Fibroblast of lung (primary cell): ENCODE results near the gene PSMB5. TPM values are rescaled to one million over a fixed set of nuclear protein-coding genes. Genes with fewer than 3 reads are reported as not detected.

Experiments
- DNase-seq, 2 donors: peaks; one replicate each; pipeline versions ENCODE4 v3.0.0 to v3.0.0-alpha.2; 2010; ENCODE audit warnings: low read depth in 2 of 2
- H2AFZ ChIP-seq: 2 replicates; pipeline ENCODE4 v1.5.1; 2012; ENCODE audit warnings: low read length, control low read depth, inconsistent platforms
- H3K27ac ChIP-seq: 2 replicates; pipeline ENCODE4 v1.5.1; 2011; ENCODE audit warnings: low read length, control low read depth; ENCODE audit not compliant: insufficient read depth
- H3K27me3 ChIP-seq: 2 replicates; pipeline ENCODE4 v1.5.1; 2011; ENCODE audit warnings: mild to moderate bottlenecking, low read length; ENCODE audit not compliant: control insufficient read depth, insufficient read depth
- H3K36me3 ChIP-seq: 2 replicates; pipeline ENCODE4 v1.5.1; 2011; ENCODE audit warnings: low read length; ENCODE audit not compliant: control insufficient read depth, insufficient read depth
- H3K4me1 ChIP-seq: 2 replicates; pipeline ENCODE4 v1.5.1; 2011; ENCODE audit warnings: low read length; ENCODE audit not compliant: control insufficient read depth, insufficient read depth; ENCODE audit errors: extremely low read depth
- H3K4me2 ChIP-seq: 2 replicates; pipeline ENCODE4 v1.5.1; 2011; ENCODE audit warnings: low read length, control low read depth; ENCODE audit not compliant: insufficient read depth; ENCODE audit errors: extremely low read depth
- H3K4me3 ChIP-seq, 4 experiments: fragments of 200-600 bp in 1 of 4; sonication (generic) in 1 of 4; replicated peaks in 1 of 4; 2 replicates each; pipeline ENCODE4 v1.5.1; 2011 to 2016; ENCODE audit warnings: low read length in 4 of 4, low read depth in 3 of 4, mild to moderate bottlenecking in 3 of 4, control low read depth in 2 of 4, inconsistent platforms in 1 of 4, mixed read lengths in 1 of 4; ENCODE audit not compliant: insufficient read depth in 1 of 4; ENCODE audit errors: control extremely low read depth in 1 of 4
- H3K79me2 ChIP-seq: 2 replicates; pipeline ENCODE4 v1.5.1; 2012; ENCODE audit warnings: mild to moderate bottlenecking, low read length, inconsistent platforms; ENCODE audit not compliant: control insufficient read depth, insufficient read depth
- H3K9ac ChIP-seq: 2 replicates; pipeline ENCODE4 v1.5.1; 2011; ENCODE audit warnings: mild to moderate bottlenecking, low read length, control low read depth; ENCODE audit not compliant: insufficient read depth
- H3K9me3 ChIP-seq: 2 replicates; pipeline ENCODE4 v1.5.1; 2012; ENCODE audit warnings: low read depth, low read length; ENCODE audit not compliant: control insufficient read depth, insufficient read depth
- H4K20me1 ChIP-seq: 2 replicates; pipeline ENCODE4 v1.5.1; 2011; ENCODE audit warnings: low read length; ENCODE audit not compliant: control insufficient read depth, insufficient read depth; ENCODE audit errors: extremely low read depth
- EZH2 ChIP-seq: IDR thresholded peaks from 2 replicates; pipeline ENCODE4 v1.5.1; 2012; ENCODE audit warnings: low read length, control low read depth, mild to moderate bottlenecking; ENCODE audit errors: missing control alignments
- polyA plus RNA-seq, 2 donors: library from polyadenylated mRNA; depleted of rRNA in 1 of 2; stranded (reverse) in 1 of 2; unstranded in 1 of 2; fragments of >200 nt; gene quantifications; 2 replicates each; pipeline ENCODE4 v1.2.1, GENCODE V29; 2011 to 2012; ENCODE audit warnings: missing spikeins in 1 of 2
- total RNA-seq: library from RNA; depleted of rRNA; stranded (reverse); fragments of >200 nt; gene quantifications from 2 replicates; pipeline ENCODE4 v1.2.1, GENCODE V29; 2014
- TF ChIP-seq, protein P1 (sequence below), 2 donors: IDR thresholded peaks in 1 of 2; conservative IDR thresholded peaks in 1 of 2; 1 replicate in 1 of 2; 2 replicates in 1 of 2; pipeline ENCODE4 v1.5.1; 2011 to 2012; ENCODE audit warnings: low read length in 2 of 2, control low read depth in 1 of 2, inconsistent platforms in 1 of 2, low read depth in 1 of 2, mild to moderate bottlenecking in 1 of 2

Gene PSMB5
- total and polyA plus RNA-seq, 2 donors (not counting 1 experiment from before 2014, with no cell fraction given), result 166 to 237 TPM

DNA sequence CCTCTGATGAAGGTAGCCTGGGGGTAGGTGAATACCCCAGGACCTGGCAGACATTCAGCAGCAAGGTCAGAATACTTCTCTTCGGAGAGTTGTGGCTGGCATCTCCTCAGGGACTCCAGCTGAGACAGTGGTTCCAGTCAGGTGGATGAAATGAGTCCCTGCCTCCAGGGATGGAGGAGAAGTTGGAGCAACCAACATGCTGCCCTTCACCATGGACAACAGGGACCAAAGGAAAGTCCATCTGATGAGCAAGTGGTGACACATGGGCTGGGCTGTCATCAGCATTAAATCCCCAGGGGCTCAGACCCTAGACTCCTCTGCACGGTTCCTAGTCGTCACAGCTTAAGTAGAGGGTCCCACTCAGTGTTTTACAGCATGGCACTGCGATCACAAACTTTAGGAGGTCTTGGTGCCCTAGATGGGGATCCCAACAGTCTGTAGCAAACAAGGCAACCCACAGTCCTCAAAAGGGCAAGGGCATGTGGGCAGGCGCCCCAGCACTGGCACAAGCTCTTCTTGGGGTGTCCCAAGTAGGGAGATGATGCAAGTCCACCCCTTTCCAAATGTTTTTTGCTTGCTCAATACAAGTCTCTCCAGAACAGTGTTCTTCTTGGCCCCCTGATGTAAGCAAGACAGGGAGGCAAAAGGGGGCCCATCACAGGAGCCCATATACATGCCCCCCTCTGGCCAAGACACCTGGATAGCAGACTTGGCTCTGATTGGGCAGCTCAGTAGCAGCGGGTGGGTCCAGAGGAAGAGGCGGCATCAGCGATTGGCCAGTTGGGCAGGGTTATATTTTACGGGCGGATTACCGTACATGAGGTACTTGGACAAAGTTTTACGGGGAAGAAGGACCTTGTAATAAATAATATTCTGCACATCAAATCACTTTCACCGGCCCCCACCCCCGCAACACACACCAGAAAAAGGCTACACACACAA is 33.4 kb upstream of the PSMB5 start:
- Histone ChIP-seq H4K20me1 (no peaks in the 10 kb centered on the region), H3K36me3 (peaks cover 29% of the 10 kb centered on the region), H2AFZ (no peak overlapping the region), H3K9me3 (no peaks in the 10 kb centered on the region), H3K4me3 (peak overlapping the region in 2 of 4 experiments; percentile 43), H3K79me2 (peaks cover 58% of the 10 kb centered on the region), H3K27ac (no peak overlapping the region), H3K4me1 (peaks cover 20% of the 10 kb centered on the region), H3K4me2 (peak overlapping the region; percentile 53), H3K27me3 (no peaks in the 10 kb centered on the region), H3K9ac (no peak overlapping the region)
- DNase-seq, result no peak
- TF ChIP-seq, protein P1, sequence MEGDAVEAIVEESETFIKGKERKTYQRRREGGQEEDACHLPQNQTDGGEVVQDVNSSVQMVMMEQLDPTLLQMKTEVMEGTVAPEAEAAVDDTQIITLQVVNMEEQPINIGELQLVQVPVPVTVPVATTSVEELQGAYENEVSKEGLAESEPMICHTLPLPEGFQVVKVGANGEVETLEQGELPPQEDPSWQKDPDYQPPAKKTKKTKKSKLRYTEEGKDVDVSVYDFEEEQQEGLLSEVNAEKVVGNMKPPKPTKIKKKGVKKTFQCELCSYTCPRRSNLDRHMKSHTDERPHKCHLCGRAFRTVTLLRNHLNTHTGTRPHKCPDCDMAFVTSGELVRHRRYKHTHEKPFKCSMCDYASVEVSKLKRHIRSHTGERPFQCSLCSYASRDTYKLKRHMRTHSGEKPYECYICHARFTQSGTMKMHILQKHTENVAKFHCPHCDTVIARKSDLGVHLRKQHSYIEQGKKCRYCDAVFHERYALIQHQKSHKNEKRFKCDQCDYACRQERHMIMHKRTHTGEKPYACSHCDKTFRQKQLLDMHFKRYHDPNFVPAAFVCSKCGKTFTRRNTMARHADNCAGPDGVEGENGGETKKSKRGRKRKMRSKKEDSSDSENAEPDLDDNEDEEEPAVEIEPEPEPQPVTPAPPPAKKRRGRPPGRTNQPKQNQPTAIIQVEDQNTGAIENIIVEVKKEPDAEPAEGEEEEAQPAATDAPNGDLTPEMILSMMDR (conservative IDR thresholded peaks at IDR 0.05 in 1 of 2, IDR thresholded peaks at IDR 0.05 in 1 of 2; ENCODE audit: low read depth in 1 of 2, low read length in 2 of 2), result no peak
- no peak for TF ChIP-seq EZH2

DNA sequence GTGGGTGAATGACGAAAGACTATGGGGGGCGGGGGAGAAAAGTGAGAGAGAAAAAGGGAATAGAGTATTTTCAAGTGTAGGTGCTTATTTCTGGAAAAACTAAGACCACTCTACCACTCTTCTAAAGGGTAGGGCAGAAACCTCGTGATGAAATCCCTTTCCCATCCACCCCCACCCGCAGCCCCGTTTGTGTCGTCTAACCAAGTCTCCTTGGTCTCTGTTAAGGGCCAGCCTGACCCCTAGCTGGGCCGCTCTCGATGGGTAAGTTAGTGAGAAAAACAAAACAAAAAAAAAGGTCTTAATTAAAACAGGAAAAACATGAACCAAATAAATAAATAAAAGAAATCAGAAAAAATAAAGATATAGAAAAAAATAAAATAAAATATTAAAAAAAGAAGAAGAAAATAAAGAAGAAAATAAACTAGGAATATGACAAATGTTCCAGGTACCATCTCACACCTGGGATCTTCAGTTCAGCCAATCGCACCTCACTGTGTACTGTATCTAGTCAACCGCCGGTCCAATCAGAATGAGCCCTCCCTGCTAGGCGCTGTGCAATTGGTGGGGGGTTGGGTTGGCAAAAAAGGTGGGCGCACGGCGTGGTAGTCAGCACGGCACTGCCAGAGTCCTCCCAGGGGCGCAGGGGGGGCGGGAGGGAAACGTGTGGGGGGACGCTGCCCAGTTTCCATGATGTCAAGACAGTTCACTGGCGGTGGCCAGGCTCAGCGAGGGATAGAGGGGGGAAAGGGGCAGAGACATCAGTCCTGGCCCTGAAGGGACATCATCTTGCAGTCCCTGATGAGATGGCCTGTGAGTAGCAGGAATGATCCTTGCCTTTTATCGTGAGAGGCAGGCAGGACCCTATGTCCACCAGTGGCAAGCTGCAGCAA is 32.4 kb upstream of the PSMB5 start:
- Histone ChIP-seq H2AFZ (no peak overlapping the region), H3K4me3 (no peak overlapping the region), H3K27me3 (no peaks in the 10 kb centered on the region), H3K4me1 (peaks cover 22% of the 10 kb centered on the region), H3K27ac (no peak overlapping the region), H3K79me2 (peaks cover 58% of the 10 kb centered on the region), H3K36me3 (peaks cover 33% of the 10 kb centered on the region), H3K9ac (no peak overlapping the region), H4K20me1 (no peaks in the 10 kb centered on the region), H3K4me2 (no peak overlapping the region), H3K9me3 (no peaks in the 10 kb centered on the region)
- no peak for DNase-seq
- TF ChIP-seq, protein P1 (conservative IDR thresholded peaks at IDR 0.05 in 1 of 2, IDR thresholded peaks at IDR 0.05 in 1 of 2; ENCODE audit: low read depth in 1 of 2, low read length in 2 of 2), result no peak
- no peak for TF ChIP-seq EZH2

DNA sequence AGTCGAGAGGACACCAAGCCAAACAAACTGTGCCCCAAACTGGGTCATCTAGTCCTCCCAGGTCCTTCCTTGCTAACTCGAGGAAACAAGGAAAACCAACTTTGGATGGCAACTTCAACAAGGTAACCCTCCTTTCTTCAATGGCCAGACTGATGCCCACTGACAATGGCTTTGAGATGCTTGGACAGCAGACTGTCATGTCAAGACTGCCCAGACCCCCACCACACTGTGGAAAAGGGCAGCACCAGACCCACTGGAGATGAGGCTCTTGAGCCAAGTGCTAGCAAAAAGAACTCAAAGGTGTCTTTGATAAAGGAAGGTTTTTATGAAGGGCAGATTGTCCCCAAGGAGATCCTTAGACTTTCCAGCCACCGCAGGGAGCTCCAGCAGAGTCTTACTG is 31.7 kb upstream of the PSMB5 start:
- no peak overlapping the region for H3K4me3 ChIP-seq
- no peaks in the 10 kb centered on the region for H3K27me3 ChIP-seq
- H3K27ac ChIP-seq, result no peak overlapping the region
- no peak overlapping the region for H2AFZ ChIP-seq
- TF ChIP-seq, protein P1 (conservative IDR thresholded peaks at IDR 0.05 in 1 of 2, IDR thresholded peaks at IDR 0.05 in 1 of 2; ENCODE audit: low read depth in 1 of 2, low read length in 2 of 2), result no peak
- TF ChIP-seq EZH2, result no peak
- no peaks in the 10 kb centered on the region for H3K9me3 ChIP-seq
- no peaks in the 10 kb centered on the region for H4K20me1 ChIP-seq
- no peak overlapping the region for H3K9ac ChIP-seq
- H3K4me2 ChIP-seq, result no peak overlapping the region
- H3K79me2 ChIP-seq, result peaks cover 57% of the 10 kb centered on the region
- no peak for DNase-seq
- peaks cover 18% of the 10 kb centered on the region for H3K4me1 ChIP-seq
- peaks cover 33% of the 10 kb centered on the region for H3K36me3 ChIP-seq
